Esophagus squamous epithelium (tissue), 4 donors: ENCODE measurements around the gene REV3L.

Experiments used
- POLR2A ChIP-seq, 4 donors: fragments of 450-650 bp; IDR thresholded peaks; one replicate each; pipeline ENCODE4 v1.6.1; 2017; ENCODE audit warnings: antibody characterized with exemption in 4 of 4, mild to moderate bottlenecking in 4 of 4, moderate library complexity in 3 of 4
- TF ChIP-seq, protein P1 (sequence below), 6 experiments: fragments of 450-650 bp in 4 of 6; fragments of 200-600 bp in 2 of 6; sonication (generic) in 2 of 6; IDR thresholded peaks; one replicate each; pipeline ENCODE4 v1.5.1; 2016 to 2019; ENCODE audit warnings: antibody characterized with exemption in 6 of 6, mild to moderate bottlenecking in 4 of 6, moderate library complexity in 4 of 6

DNA sequence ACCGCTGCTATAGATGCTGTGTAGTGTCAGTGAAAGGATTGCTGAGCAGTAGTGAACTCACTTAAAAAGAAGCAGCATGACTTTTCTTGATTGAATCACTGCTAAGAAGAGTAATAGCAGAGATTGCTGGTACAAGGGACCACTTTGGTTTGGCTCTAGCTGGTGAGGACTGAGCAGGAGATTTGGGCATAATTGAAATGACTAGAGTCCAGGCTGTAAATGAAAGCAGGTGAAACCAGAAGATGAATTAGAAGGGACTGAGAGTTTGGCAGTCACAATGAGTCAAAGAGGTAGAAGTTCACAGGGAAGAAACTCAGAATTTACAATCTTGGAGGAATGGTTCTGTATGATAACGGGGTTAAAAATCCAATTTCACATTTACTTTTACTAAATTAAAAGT is 19.1 kb upstream of the REV3L start:
- TF ChIP-seq, protein P1, sequence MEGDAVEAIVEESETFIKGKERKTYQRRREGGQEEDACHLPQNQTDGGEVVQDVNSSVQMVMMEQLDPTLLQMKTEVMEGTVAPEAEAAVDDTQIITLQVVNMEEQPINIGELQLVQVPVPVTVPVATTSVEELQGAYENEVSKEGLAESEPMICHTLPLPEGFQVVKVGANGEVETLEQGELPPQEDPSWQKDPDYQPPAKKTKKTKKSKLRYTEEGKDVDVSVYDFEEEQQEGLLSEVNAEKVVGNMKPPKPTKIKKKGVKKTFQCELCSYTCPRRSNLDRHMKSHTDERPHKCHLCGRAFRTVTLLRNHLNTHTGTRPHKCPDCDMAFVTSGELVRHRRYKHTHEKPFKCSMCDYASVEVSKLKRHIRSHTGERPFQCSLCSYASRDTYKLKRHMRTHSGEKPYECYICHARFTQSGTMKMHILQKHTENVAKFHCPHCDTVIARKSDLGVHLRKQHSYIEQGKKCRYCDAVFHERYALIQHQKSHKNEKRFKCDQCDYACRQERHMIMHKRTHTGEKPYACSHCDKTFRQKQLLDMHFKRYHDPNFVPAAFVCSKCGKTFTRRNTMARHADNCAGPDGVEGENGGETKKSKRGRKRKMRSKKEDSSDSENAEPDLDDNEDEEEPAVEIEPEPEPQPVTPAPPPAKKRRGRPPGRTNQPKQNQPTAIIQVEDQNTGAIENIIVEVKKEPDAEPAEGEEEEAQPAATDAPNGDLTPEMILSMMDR (IDR thresholded peaks at IDR 0.05): no peak
- no peak for TF ChIP-seq POLR2A (IDR thresholded peaks at IDR 0.05)
